Right lobe of liver (tissue), 4 donors: ENCODE measurements around the gene PLEKHG2.

Experiments
- POLR2A ChIP-seq: fragments of 450-650 bp; IDR thresholded peaks from one replicate; pipeline ENCODE4 v1.6.1; 2017; ENCODE audit warnings: antibody characterized with exemption, mild to moderate bottlenecking
- TF ChIP-seq, protein P1 (sequence below), 4 donors: fragments of 200-600 bp in 3 of 4; fragments of 450-650 bp in 1 of 4; IDR thresholded peaks; one replicate each; pipeline versions ENCODE4 v1.5.1 to v1.8.0; 2016 to 2022; ENCODE audit warnings: antibody characterized with exemption in 4 of 4, mild to moderate bottlenecking in 2 of 4
- donor health status: DM: no; HTN: no; CAD: no.
- donor health status: DM: no; HTN: no; CAD: no.
- donor health status: DM: no; HTN: yes; CAD: no.

- TF ChIP-seq, protein P1, sequence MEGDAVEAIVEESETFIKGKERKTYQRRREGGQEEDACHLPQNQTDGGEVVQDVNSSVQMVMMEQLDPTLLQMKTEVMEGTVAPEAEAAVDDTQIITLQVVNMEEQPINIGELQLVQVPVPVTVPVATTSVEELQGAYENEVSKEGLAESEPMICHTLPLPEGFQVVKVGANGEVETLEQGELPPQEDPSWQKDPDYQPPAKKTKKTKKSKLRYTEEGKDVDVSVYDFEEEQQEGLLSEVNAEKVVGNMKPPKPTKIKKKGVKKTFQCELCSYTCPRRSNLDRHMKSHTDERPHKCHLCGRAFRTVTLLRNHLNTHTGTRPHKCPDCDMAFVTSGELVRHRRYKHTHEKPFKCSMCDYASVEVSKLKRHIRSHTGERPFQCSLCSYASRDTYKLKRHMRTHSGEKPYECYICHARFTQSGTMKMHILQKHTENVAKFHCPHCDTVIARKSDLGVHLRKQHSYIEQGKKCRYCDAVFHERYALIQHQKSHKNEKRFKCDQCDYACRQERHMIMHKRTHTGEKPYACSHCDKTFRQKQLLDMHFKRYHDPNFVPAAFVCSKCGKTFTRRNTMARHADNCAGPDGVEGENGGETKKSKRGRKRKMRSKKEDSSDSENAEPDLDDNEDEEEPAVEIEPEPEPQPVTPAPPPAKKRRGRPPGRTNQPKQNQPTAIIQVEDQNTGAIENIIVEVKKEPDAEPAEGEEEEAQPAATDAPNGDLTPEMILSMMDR (IDR thresholded peaks at IDR 0.05): no peak
- TF ChIP-seq POLR2A: no peak
These were observed 15.2 kb downstream of the PLEKHG2 start for GRCh38 chr19:39427707-39428106.
